Epidermal melanocyte (primary cell): ENCODE measurements around the gene PTPRD.

Experiments used
- DNase-seq: peaks from one replicate; pipeline ENCODE4 v3.0.0; 2011; ENCODE audit warnings: low spot score; ENCODE audit not compliant: insufficient read length

The PTPRD gene

DNA sequence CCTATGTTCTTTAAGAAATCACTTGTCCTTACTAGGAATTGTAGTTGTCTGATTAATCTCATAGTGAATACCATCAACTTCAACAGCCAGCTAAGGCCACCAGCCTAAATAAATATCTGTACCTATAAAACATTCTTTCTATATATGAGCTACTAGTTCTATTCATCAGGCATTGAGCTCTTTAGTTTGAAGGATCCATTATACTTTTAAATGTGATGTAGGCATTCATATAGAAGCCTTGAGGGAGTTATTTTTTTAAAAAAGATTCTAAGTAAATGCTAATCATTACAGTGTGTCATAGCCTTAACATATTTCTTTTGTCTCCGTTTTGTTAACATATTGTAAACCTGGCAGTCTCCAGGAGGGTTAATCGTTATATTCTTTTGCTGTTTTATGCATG is 838.3 kb downstream of the PTPRD start:
- no peak for DNase-seq

DNA sequence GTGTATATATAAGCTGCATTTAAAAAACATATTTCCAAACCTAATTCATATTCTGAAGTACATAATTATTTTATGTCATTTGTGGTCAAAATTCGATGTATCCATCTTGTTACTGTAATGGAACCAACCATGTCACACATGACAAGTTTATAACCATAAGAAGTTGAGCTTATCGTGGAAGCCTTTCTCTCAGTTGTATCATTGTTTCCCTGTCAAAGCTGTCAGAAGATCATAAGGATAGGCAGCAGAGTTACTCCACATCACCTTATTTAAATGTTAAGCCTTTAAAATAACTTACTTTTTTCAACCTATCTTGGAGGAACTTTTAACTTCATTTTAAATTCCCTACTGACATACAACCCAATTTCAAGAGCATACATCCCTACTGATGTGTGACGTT is 841.5 kb downstream of the PTPRD start:
- DNase-seq, result no peak

DNA sequence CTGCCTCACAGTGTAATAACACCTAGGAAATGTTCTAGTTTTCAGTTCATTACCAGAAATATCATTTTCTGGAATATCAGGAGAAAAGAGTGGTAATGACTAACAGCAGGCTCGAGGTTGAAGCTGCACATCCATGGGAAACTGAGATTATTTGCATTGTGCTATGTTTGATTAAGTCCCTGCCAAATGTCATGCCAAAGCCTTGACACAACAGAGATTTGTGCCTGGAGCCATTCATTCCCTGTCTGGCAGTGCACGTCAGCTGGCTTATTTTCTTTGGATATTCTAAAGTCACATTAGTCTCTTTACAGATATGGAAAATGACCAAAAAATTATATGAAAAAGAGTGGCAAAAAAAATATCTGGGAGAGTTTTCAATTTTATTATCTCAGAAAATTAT is 848.0 kb downstream of the PTPRD start:
- no peak for DNase-seq

DNA sequence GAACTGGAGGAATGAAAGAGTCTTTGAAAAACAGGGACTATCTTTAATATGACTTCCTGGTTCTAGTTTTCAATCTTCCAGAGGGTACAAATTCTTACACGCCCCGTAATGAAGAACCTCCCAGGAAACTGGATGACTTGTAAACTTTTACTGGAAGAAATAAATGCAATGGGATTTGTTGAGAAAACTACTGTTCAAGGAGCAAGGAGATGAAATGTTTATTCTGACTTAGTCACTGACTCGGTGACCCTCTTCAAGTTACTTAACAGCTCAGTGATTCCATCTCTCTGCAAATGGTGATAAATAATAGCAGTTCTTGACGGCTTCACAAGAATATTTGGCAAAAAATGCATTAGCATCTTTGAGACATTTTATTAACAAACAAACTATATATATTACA is 858.6 kb downstream of the PTPRD start:
- DNase-seq, result no peak

DNA sequence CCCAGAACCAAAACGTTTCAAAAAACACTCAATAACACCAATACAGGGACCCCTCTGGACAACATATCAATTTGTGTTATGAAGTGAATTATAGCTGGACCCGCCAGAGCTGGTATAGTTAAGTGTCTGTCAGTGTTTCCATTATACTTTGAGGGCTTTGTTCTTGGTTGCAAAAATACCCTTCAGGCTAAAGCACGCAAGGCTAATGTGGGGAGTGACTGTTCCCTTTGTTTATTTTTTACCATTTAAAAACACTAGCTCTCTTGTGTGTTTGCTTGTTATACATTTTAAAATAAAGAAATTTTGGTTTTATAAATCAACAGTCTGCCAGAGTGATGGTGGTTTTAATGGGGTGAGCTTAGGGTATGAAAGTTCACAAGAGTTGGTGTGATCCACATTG is 859.5 kb downstream of the PTPRD start:
- DNase-seq, result no peak

DNA sequence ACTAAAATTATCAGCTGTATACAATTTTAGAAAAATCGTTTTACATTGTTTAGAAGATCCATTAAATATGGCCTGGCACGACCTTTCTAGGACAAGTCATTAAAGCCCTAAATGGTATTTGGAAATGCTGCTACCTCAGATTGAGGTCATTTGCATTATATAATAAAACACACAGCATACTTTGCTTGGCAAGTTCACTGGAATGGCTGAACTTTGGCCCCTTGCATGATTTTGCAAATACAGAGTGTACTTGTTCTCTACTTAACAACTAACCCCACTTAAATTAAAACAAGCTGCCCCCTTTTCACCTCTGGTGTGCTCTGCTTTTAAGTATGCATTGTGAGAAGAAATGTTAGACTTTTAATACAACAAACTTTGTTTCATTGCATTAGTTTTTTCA is 860.1 kb downstream of the PTPRD start:
- DNase-seq, result no peak

DNA sequence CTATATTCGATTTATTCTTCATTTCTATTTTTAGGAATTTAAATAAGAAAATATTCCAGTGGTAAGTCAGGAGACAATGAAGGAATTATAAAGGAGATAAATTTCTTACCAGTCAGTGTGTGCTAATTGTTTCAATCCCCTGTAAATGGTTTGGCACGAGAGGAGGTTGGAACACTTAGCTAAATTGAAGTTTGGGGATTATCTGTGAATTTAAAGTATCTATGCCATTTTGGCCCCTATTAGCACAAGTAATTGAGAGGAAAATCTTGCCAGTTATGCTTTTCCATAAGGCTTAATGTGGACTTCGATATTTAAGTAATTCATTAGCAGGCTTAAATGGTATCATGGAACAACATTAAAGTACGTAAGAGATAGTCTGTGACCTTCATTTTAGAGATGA is 860.8 kb downstream of the PTPRD start:
- DNase-seq, result no peak

DNA sequence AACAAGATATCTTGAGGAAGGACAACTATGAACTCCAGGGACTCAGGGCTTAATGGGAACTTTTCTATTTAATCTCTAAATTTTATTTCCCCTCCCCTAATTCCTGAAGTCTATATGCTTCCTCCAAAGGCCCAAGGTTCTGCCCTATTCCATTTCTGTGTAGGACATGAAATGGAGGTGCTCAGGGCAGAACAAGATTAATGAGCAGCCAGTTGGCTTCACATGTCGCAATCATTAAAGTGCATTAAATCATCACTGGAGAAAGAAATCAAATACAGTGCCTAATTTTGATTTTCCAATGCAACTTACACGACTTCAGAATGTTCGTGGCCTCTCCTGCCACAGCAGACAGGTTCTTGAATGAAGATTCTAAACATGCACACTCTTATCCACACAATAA is 862.1 kb downstream of the PTPRD start:
- no peak for DNase-seq

DNA sequence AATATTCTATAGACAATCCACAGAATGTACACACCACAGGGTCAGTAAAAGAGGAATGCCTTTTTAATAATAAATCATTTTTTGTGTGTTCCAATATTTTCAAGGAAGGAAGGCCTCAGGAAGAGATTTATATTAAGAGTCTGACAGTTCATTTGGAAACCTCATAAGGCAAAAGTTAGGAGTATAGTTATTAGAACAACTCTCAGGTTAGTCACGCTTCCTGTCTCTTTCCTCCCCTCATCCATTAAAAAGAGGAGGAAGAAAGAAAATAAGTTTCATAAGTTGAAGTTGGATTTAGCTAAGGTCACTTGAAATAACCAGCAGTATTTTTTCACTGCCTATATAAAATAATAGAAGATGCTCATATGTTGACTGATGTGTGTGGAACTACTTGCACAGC is 863.2 kb downstream of the PTPRD start:
- DNase-seq, result no peak

DNA sequence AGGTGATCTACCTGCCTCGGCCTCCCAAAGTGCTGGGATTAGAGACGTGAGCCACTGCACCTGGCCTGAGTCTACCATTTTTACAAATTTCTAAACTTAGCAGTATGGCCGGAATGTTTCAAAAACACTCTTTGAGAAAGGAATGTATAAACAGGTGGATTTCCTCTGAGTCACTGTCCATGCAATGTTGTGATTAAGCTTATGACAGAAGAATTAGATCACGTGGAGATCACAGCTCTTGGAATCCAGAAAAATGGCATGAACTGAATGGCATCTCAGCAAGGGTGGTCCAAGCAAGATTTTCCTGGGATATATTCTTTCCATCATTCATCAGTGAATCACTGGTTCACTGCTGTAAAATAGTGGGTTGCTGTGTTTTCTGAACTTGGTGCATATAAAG is 865.0 kb downstream of the PTPRD start:
- DNase-seq, result no peak

DNA sequence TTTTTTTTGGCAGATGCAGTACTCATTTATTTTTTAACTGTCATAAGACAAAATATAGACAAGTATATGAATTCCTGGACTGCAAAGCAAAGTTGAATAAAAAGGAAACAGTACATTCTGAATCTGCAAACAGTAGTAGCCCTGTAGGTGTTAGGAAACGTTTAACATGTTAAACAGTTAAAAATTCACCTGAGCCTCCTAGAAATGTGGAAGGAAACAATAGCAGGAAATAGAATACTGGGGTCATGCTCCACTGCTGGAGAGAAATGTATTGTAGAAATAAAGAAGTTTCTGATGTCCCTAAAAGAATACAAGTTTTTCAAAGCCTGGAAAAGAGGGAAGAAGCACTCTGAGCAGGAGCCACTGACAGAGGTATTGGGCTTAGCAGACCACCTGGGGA is 866.0 kb downstream of the PTPRD start:
- no peak for DNase-seq

DNA sequence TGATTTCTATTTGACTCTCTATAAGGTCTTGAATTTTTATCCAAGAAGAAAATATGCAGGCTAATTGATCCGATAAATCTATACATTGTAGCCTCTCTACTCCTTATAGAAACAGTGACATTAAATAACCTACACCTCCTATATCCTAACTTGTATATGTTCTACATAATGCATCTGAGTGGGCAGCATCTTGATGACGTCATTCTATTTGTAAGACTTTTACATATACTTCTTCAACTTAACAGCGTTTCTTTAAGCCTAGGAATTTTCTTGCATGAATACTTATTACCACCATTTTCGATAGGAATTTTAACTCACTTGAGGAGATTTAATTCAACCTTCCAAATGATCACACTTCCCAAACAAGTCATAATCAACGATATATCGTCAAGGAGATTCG is 869.0 kb downstream of the PTPRD start:
- no peak for DNase-seq

DNA sequence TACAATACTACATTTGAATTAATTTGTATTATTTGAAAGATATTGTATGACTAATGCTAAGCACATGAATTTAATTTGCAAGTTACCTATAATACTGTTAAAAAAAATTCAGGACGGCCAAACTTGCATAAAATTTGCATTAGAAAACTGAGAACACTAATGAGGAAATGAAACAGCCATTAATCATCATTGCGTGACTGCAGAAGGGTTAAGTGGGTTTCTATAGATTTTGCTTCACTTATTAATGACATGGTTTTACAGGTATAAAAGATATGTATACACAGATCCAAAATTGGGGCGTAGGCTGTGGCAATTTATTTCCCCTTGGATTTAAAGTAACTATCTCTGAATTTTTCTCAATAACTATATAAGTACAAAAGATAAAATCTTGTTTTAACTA is 882.6 kb downstream of the PTPRD start:
- no peak for DNase-seq

DNA sequence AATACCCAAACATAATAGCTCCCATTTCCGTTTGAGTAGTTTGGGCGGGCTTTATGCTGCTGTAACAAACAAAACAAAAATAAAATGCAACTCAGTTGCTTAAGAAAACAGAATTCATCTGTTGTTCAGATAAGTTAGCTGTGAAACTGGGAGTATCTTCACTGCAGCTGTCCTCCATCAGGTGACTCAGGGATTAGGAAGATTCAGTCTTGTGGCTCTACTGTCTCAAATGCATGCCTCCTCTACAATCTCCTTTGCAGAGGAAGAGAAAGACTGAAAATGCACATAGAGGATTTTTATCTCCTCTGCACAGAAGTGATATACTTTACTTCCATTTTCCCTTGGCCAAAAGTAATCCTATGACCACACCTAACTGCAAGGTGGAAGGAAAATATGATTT is 883.7 kb downstream of the PTPRD start:
- no peak for DNase-seq

DNA sequence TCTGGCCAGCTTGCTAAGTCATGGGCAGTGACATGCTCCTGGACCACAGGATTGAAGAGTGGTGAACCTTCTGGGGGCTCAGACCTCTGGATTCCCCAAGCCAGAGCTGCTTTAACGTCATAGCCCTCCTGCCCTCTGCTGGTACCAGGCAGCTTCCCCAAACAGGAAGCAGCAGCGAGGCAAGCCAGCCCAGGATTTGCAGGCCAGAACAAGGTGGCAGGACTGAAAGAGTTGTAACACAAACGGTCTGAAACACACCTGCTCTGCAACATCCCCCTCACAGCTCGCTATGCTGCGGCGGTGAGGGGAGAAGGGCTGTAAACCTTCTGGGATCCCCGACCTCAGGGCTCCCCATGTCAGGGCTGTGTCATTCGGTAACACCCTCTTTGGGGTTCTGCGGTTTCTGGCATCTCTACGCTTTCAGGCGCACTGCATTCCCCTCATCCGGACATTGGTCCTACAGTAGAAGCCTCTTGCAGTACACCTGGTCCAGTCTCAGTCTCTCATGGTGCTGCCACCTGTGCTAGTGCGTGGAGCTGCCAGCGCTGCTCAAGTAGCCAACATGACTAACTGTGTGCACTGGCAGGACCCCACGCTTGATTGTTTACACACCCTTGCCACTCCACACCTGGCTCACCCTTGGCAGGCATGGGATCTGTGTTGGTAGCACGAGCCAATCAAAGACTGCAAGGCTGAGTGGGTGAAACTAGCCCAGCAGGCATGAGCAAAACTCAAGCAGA is 893.3 kb downstream of the PTPRD start:
- no peak for DNase-seq

DNA sequence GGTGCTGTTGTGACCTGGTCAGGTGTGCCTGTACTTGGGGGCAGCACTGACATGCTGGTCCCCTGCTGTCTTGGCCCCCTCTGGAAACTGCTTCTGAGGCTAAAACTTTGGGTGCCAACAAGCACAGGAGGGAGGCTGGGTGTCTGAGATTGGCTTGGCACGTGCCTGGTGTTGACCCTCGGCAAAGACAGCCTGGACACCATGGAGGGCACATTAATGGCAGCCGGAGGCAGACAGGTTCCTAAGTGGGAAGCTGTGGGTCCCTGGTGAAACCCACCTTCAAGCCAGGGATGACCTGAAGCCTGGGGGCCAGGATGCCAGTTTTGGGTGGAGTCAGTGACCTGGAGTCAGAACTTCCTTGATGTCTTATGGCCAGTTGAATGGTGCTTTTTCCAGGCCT is 894.1 kb downstream of the PTPRD start:
- DNase-seq, result no peak

DNA sequence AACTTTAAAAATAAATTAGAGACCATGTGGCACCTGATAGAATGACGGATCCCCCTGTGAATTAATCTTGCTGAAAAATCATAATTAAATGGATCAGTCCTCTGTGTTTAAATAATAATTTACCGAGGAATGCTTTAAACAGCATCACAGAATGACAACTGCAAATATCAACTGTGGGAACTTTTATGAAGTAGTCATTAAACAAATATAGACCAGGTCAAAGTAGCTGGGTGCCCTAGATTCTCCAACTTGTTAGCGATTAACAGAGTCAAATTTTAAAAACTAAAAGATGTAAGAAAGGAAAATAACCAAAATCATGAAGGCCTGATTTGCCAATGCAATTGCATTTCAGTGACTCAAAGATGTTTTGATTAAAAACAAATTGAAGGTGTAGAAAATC is 933.4 kb downstream of the PTPRD start:
- DNase-seq, result no peak

DNA sequence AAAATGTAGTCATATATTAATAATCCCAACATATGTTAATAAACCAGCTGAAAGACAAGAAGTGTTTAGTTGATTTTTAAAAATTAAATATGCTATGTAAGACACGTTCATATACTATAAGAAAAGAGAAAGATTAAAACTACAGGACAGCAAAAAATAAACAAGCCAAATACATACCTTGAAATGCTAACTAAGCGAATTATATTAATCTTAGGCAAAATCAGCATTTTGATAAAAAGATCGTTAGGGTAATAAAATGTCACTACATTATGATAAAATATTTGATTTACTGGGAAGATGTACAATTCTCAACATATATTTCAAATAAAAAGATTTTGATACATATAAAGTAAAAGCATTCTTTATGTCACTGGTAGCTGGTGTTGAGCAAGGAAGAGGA is 938.3 kb downstream of the PTPRD start:
- DNase-seq, result no peak

DNA sequence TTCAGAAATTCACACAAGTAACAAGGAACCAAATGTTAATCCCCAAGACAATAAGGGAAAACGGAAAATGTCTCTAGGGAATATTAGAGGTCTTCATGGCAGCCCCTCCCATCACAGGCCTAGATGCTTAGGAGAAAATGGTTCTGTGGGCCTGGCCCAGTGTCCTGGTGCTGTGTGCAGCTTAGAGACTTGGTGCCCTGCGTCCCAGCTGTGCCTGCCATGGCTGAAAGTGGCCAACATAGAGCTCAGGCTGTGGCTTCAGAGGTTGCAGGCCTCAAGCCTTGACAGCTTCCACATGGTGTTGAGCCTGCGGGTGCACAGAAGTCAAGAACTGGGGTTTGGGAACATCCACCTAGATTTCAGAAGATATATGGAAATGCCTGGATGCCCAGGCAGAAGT is 942.3 kb downstream of the PTPRD start:
- DNase-seq, result no peak

DNA sequence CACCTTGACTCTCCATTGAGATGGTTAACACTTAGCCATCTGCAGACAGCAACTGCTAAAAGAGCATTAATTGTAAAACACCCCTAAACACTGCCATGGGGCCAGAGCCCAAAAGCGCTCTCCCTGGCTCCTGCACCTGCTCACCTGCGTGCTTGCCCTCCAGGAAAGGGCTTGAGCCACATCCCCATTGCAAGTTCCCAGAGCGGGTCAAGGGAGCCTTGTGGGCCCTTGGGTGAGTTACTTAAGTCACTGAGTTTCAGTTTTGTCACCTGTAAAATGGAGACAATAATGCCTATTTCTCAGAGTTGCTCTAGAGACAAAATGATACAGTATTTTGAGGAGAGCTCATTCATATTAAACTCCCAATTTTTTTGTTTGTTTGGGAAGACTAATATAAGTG is 967.8 kb downstream of the PTPRD start:
- no peak for DNase-seq

DNA sequence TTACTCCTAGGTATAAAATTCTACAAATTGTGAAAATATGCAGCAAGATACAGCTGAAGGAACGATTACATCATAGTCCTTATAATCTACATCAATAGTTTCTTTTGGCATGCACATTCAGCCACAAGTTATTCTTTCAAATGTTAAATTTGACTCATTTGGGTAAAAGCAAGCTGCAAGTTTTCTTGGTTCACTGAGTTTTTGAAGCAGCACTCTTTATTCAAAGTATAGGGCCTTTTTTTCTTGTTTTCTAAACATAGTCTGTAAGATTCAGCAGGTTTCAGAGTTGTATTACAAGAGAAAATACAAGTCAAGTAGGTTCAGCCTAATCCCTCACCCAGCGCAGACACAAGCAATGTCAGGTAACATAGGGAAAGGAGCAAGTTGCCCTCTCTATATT is 981.5 kb downstream of the PTPRD start:
- DNase-seq, result no peak

DNA sequence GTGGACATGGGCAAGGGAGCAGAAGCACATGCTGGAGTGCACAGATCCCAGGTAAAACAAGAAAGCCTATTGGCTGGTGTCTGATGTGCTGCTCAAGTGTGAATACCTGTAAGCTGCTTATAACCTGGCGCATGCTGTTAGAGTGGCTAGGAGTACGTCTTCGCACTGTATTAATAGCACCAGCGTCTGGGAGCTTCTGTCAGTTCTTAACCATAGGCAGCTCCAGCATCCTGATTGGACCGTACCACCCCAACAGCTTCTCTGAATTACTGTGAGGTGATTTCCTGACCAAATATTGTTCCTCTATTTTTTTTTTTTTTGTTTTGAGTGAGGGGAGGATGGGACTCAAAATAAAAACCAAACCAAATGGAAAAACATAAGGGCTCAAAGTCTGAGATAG is 987.6 kb downstream of the PTPRD start:
- DNase-seq, result no peak

DNA sequence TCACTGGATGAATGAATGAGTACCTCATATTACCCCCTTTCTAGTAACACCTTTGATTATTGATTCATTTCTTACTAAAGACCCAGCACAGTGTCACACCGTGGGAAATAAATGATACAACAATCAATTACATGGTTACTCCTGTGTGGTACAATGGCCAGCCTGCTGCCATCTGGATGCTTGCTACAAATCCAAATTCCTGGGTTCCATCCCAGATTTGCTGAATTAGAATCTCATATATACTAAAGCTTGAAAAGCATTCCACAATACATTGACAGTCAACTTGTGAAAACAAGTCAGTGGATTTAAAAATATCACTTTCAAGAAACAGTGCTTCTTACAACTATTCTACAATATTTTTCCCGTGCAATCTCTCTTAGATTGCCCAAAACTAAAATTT is 989.3 kb downstream of the PTPRD start:
- no peak for DNase-seq

DNA sequence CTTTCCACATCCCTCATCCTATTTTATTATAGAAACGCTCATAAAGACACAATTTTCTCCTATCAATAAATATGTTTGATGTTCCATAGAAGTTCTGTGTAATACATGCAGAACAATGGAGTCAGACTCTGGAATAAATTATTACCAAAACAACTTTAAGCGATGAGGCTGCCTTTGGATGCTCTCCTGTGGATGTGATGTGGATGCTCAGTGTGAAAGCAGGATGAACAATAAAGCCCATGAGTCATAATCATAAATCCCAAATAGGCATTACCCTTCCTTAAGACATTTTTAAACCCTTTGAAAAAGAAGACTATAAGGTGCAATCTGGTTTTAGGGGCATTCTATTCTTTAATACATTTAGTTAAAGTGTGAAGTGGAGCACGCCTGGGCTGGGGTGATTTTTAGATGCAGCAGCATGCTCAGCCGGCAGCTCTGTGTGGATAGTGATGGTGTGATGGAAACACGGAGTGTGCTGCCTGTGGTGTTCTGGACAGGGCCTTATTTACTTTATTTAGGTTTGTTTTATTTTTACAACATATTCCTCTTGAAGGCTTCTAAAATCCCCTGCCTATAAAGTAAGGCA is 991.4 kb downstream of the PTPRD start:
- DNase-seq, result no peak
